ENCODE measurements around the gene PTDSS2. TPM values are rescaled to one million over a fixed set of nuclear protein-coding genes. Genes with fewer than 3 reads are reported as not detected.
"Not testable (repeated sequence)": the region's sequence is repeated elsewhere in the genome, so short reads cannot be mapped to it uniquely, and the experiment has no call there.

PTDSS2 gene
- total RNA-seq = 10 to 100 TPM; 25.9 to 30.2 TPM
- polyA plus RNA-seq = 10 to 100 TPM in 2 of 3 donors, 1 to 10 TPM in 1; 9.0 to 13.0 (median 11.6) TPM
- total RNA-seq = 18.8 to 30.8 (median 22.9) reads per million in 6 experiments

- peak; percentile 74 to 76 for ATAC-seq
- Mint-ChIP-seq H3K27me3 (no peaks in the 10 kb centered on the region), H3K27ac (peak within 1 kb of the TSS; percentile 85 to 98 (median 97)), H3K4me3 (peak within 1 kb of the TSS; percentile 88 to 99 (median 97)), H3K36me3 (peaks cover 0 to 17% (median 2%) of the 10 kb centered on the region in 3 donors), H3K4me1 (peaks cover 15 to 42% (median 30%) of the 10 kb centered on the region in 4 donors), H3K9me3 (no peaks in the 10 kb centered on the region)
- DNase-seq = peak; percentile 85 to 97 (median 92)
- POLR2A ChIA-PET = interaction anchor here (0.8 to 7.8 kb wide), 22 partner anchors 9 to 243 kb away, joined by 3 to 144 read pairs (median 5); partner anchors contain the start of genes BET1L, IFITM2, IFITM3 and RIC8A
Observed at GRCh38 chr11:449889-450808, at the start of gene PTDSS2. PTDSS2 (plus strand) TSS chr11:450279; CDS start chr11:450456, 177 bp downstream.

GRCh38 chr11:401196-401595, 48.9 kb upstream of the PTDSS2 start:
- not testable (repeated sequence) for H3K9me3 Mint-ChIP-seq

GRCh38 chr11:403021-403760, 46.9 kb upstream of the PTDSS2 start:
- peaks cover 0 to 6% (median 0%) of the 10 kb centered on the region in 3 donors for H3K36me3 Mint-ChIP-seq
- H3K27ac Mint-ChIP-seq = no peak overlapping the region
- no peaks in the 10 kb centered on the region for H3K9me3 Mint-ChIP-seq
- peak overlapping the region in 1 of 10 donors; percentile 45 for H3K4me3 Mint-ChIP-seq
- POLR2A ChIA-PET = interaction anchor here (0.9 to 6.7 kb wide), 5 partner anchors 11 to 196 kb away, joined by 3 to 100 read pairs (median 3); partner anchors contain the start of genes BET1L, RIC8A and SIGIRR
- peaks cover 0 to 4% (median 0%) of the 10 kb centered on the region in 5 donors for H3K27me3 Mint-ChIP-seq
- peaks cover 5 to 22% (median 11%) of the 10 kb centered on the region in 4 donors for H3K4me1 Mint-ChIP-seq
- no peak for DNase-seq
- ATAC-seq = no peak

More at GRCh38 chr11:401196-401595, 48.9 kb upstream of the PTDSS2 start:
- H3K27ac Mint-ChIP-seq, H3K27me3 Mint-ChIP-seq, H3K4me3 Mint-ChIP-seq, ATAC-seq, POLR2A ChIA-PET, DNase-seq, H3K36me3 Mint-ChIP-seq: not testable (repeated sequence)
- peaks cover 8 to 16% (median 8%) of the 10 kb centered on the region in 4 donors for H3K4me1 Mint-ChIP-seq

GRCh38 chr11:403761-404431, 46.2 kb upstream of the PTDSS2 start:
- H3K4me3 Mint-ChIP-seq = peak overlapping the region in 1 of 10 donors; percentile 45
- H3K27me3 Mint-ChIP-seq = peaks cover 0 to 4% (median 0%) of the 10 kb centered on the region in 5 donors
- POLR2A ChIA-PET = interaction anchor here (0.6 to 6.7 kb wide), 7 partner anchors 11 to 197 kb away, joined by 3 to 100 read pairs (median 3); partner anchors contain the start of genes BET1L, RIC8A and SIGIRR
- H3K9me3 Mint-ChIP-seq = no peaks in the 10 kb centered on the region
- H3K4me1 Mint-ChIP-seq = peaks cover 9 to 29% (median 12%) of the 10 kb centered on the region in 4 donors
- DNase-seq (no peak), ATAC-seq (no peak)
- peaks cover 0 to 6% (median 0%) of the 10 kb centered on the region in 3 donors for H3K36me3 Mint-ChIP-seq
- H3K27ac Mint-ChIP-seq = peak overlapping the region in 3 of 10 donors; percentile 20 to 60 (median 59)

GRCh38 chr11:404551-405264, 45.4 kb upstream of the PTDSS2 start:
- DNase-seq = no peak
- H3K36me3 Mint-ChIP-seq = peaks cover 0 to 7% (median 0%) of the 10 kb centered on the region in 3 donors
- no peak for ATAC-seq

GRCh38 chr11:405323-405953, 44.6 kb upstream of the PTDSS2 start:
- POLR2A ChIA-PET = interaction anchor here (0.6 to 6.7 kb wide), 15 partner anchors 9 to 414 kb away, joined by 3 to 135 read pairs (median 5); partner anchors contain the start of genes BET1L, PTDSS2, RIC8A and SIGIRR
- peak overlapping the region in 8 of 10 donors; percentile 20 to 61 (median 47) for H3K4me3 Mint-ChIP-seq
- no peak for DNase-seq

More at GRCh38 chr11:404551-405264, 45.4 kb upstream of the PTDSS2 start:
- Mint-ChIP-seq H3K4me1 (peaks cover 8 to 31% (median 15%) of the 10 kb centered on the region in 4 donors), H3K27me3 (peaks cover 0 to 1% (median 0%) of the 10 kb centered on the region in 5 donors), H3K27ac (peak overlapping the region in 9 of 10 donors; percentile 15 to 92 (median 41)), H3K9me3 (no peaks in the 10 kb centered on the region), H3K4me3 (peak overlapping the region in 2 of 10 donors; percentile 27 to 47)
- POLR2A ChIA-PET = interaction anchor here (0.6 to 6.7 kb wide), 6 partner anchors 11 to 131 kb away, joined by 3 to 135 read pairs (median 12); partner anchors contain the start of genes PTDSS2 and SIGIRR

GRCh38 chr11:405954-406795, 43.9 kb upstream of the PTDSS2 start:
- Mint-ChIP-seq H3K4me1 (peaks cover 7 to 31% (median 15%) of the 10 kb centered on the region in 4 donors), H3K36me3 (peaks cover 0 to 9% (median 0%) of the 10 kb centered on the region in 3 donors), H3K27ac (peak overlapping the region in 8 of 10 donors; percentile 11 to 92 (median 73)), H3K27me3 (no peaks in the 10 kb centered on the region), H3K9me3 (no peaks in the 10 kb centered on the region), H3K4me3 (peak overlapping the region in 6 of 10 donors; percentile 20 to 69 (median 41))
- ATAC-seq = no peak
- DNase-seq = no peak
- POLR2A ChIA-PET = interaction anchor here (0.6 to 6.7 kb wide), 31 partner anchors 9 to 413 kb away, joined by 3 to 135 read pairs (median 5); partner anchors contain the start of genes ANO9, BET1L, LRRC56 and PTDSS2

More at GRCh38 chr11:405323-405953, 44.6 kb upstream of the PTDSS2 start:
- Mint-ChIP-seq H3K9me3 (no peaks in the 10 kb centered on the region), H3K27me3 (no peaks in the 10 kb centered on the region), H3K36me3 (peaks cover 0 to 9% (median 0%) of the 10 kb centered on the region in 3 donors), H3K4me1 (peaks cover 7 to 31% (median 15%) of the 10 kb centered on the region in 4 donors), H3K27ac (peak overlapping the region; percentile 29 to 92 (median 68))
- ATAC-seq = no peak

GRCh38 chr11:406796-407650, 43.1 kb upstream of the PTDSS2 start:
- POLR2A ChIA-PET = interaction anchor here (0.6 to 6.7 kb wide), 32 partner anchors 9 to 199 kb away, joined by 3 to 135 read pairs (median 4); partner anchors contain the start of genes ANO9, BET1L, LRRC56 and PGGHG
- Mint-ChIP-seq H3K27ac (peak overlapping the region in 9 of 10 donors; percentile 43 to 93 (median 79)), H3K27me3 (no peaks in the 10 kb centered on the region), H3K9me3 (no peaks in the 10 kb centered on the region), H3K4me1 (peaks cover 7 to 31% (median 15%) of the 10 kb centered on the region in 4 donors), H3K4me3 (peak overlapping the region in 7 of 10 donors; percentile 22 to 76 (median 58)), H3K36me3 (peaks cover 0 to 9% (median 0%) of the 10 kb centered on the region in 3 donors)
- DNase-seq (peak; percentile 90 to 98 (median 95)), ATAC-seq (peak; percentile 90 to 95)

GRCh38 chr11:407651-408123, 42.4 kb upstream of the PTDSS2 start:
- Mint-ChIP-seq H3K36me3 (peaks cover 0 to 9% (median 0%) of the 10 kb centered on the region in 3 donors), H3K27ac (peak overlapping the region in 8 of 10 donors; percentile 43 to 93 (median 81)), H3K9me3 (no peaks in the 10 kb centered on the region), H3K4me1 (peaks cover 7 to 33% (median 17%) of the 10 kb centered on the region in 4 donors), H3K4me3 (peak overlapping the region in 6 of 10 donors; percentile 11 to 63 (median 56)), H3K27me3 (no peaks in the 10 kb centered on the region)
- POLR2A ChIA-PET = interaction anchor here (0.7 to 6.7 kb wide), 22 partner anchors 8 to 199 kb away, joined by 3 to 135 read pairs (median 5); partner anchors contain the start of genes ANO9, BET1L, LRRC56 and PGGHG
- ATAC-seq (peak; percentile 16 to 23), DNase-seq (peak in 6 of 10 donors; percentile 38 to 75 (median 50))
